Skeletal muscle satellite cell (primary cell): ENCODE results near the gene SEC61A2. TPM values are rescaled to one million over a fixed set of nuclear protein-coding genes. Genes with fewer than 3 reads are reported as not detected.
A peak's percentile ranks its signal among the peaks of the same experiment; 100 is the strongest.

ENCODE experiments used
- H3K27me3 ChIP-seq: 2 replicates; pipeline ENCODE4 v1.7.0; 2013; ENCODE audit warnings: low read length; ENCODE audit not compliant: control insufficient read depth, insufficient read depth
- H3K36me3 ChIP-seq: 2 replicates; pipeline ENCODE4 v1.7.0; 2013; ENCODE audit warnings: mild to moderate bottlenecking, control low read depth, low read length; ENCODE audit not compliant: insufficient read depth
- H3K4me1 ChIP-seq: 2 replicates; pipeline ENCODE4 v1.7.0; 2013; ENCODE audit warnings: low read length; ENCODE audit not compliant: control insufficient read depth, insufficient read depth
- H3K4me2 ChIP-seq: 2 replicates; pipeline ENCODE4 v1.7.0; 2013; ENCODE audit warnings: mild to moderate bottlenecking, low read length
- H3K4me3 ChIP-seq: 2 replicates; pipeline ENCODE4 v1.7.0; 2013; ENCODE audit warnings: low read length
- H3K9ac ChIP-seq: 2 replicates; pipeline ENCODE4 v1.7.0; 2013; ENCODE audit warnings: mild to moderate bottlenecking, low read depth, low read length, moderate library complexity
- H3K9me3 ChIP-seq: replicated peaks from 2 replicates; pipeline ENCODE4 v1.7.0; 2013; ENCODE audit warnings: mild to moderate bottlenecking, control low read depth, low read length
- small RNA-seq: library from RNA; depleted of rRNA; stranded (forward); fragments of <200 nt; gene quantifications from one replicate; pipeline ENCODE3, GENCODE V24; 2012

SEC61A2 gene

GRCh38 chr10:12201543-12201942 is 72.1 kb downstream of the SEC61A2 start:
- Histone ChIP-seq H3K4me3 (no peak overlapping the region), H3K4me2 (no peak overlapping the region), H3K4me1 (peaks cover 7% of the 10 kb centered on the region), H3K36me3 (peaks cover 46% of the 10 kb centered on the region), H3K9me3 (no peaks in the 10 kb centered on the region), H3K9ac (no peak overlapping the region), H3K27me3 (no peaks in the 10 kb centered on the region)

DNA sequence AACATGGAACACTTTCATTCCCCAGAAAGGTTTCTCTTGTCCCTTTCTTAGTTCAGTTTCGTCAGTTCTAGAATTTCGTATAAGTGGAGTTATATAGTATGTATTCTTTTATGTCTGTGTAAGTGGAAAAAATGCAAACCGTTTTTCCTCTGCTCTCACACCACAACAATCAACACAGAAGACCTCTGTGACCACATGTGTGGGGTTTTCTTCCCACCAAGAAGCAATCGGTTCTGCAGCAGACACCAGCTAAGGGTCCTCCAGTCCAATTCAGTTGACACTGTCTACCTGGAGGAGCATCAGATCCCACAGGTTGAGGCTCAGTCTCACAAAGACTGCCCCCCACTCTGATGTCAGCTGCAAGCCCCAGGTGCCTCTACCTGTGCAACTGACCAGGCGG is 72.7 kb downstream of the SEC61A2 start:
- H3K4me3 ChIP-seq = no peak overlapping the region
- H3K36me3 ChIP-seq = peaks cover 46% of the 10 kb centered on the region
- peaks cover 7% of the 10 kb centered on the region for H3K4me1 ChIP-seq
- H3K9me3 ChIP-seq = no peaks in the 10 kb centered on the region
- H3K9ac ChIP-seq = no peak overlapping the region
- no peaks in the 10 kb centered on the region for H3K27me3 ChIP-seq
- no peak overlapping the region for H3K4me2 ChIP-seq

GRCh38 chr10:12205082-12205481 is 75.6 kb downstream of the SEC61A2 start:
- no peaks in the 10 kb centered on the region for H3K9me3 ChIP-seq
- no peaks in the 10 kb centered on the region for H3K4me1 ChIP-seq
- no peak overlapping the region for H3K4me3 ChIP-seq
- no peak overlapping the region for H3K4me2 ChIP-seq
- no peaks in the 10 kb centered on the region for H3K27me3 ChIP-seq
- H3K36me3 ChIP-seq = peaks cover 53% of the 10 kb centered on the region
- no peak overlapping the region for H3K9ac ChIP-seq

DNA sequence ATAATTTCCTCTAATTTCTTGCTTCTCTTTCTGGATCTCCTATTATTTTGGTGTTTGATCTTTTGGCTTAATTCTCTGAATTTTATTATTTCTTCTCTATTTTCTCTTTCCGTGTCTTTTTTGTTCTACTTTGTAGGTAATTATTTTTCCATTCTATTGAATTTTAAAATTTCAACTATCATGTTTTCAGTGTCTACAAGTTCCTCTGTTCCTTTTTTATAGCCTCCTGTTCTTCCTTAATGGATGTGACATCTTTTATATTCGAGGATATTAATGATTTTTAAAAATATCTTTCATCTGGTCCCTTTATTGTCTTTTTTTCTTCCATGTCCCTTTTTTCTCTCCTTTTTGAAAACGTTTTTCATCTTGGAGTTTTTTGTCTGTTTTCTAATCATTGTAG is 77.6 kb downstream of the SEC61A2 start:
- no peak overlapping the region for H3K4me3 ChIP-seq
- H3K36me3 ChIP-seq = peaks cover 52% of the 10 kb centered on the region

GRCh38 chr10:12208460-12208859 is 79.0 kb downstream of the SEC61A2 start:
- Histone ChIP-seq H3K9ac (no peak overlapping the region), H3K9me3 (no peaks in the 10 kb centered on the region), H3K4me3 (no peak overlapping the region), H3K4me1 (no peaks in the 10 kb centered on the region), H3K4me2 (no peak overlapping the region), H3K27me3 (no peaks in the 10 kb centered on the region), H3K36me3 (peaks cover 49% of the 10 kb centered on the region)

More for the DNA sequence above, 77.6 kb downstream of the SEC61A2 start:
- H3K4me1 ChIP-seq = no peaks in the 10 kb centered on the region
- H3K9ac ChIP-seq = no peak overlapping the region
- no peaks in the 10 kb centered on the region for H3K9me3 ChIP-seq
- H3K4me2 ChIP-seq = no peak overlapping the region
- no peaks in the 10 kb centered on the region for H3K27me3 ChIP-seq

- H3K4me2 ChIP-seq = no peak overlapping the region
- H3K4me3 ChIP-seq = no peak overlapping the region
- peaks cover 58% of the 10 kb centered on the region for H3K36me3 ChIP-seq
- H3K9me3 ChIP-seq = no peaks in the 10 kb centered on the region
- H3K4me1 ChIP-seq = no peaks in the 10 kb centered on the region
- H3K27me3 ChIP-seq = no peaks in the 10 kb centered on the region
- H3K9ac ChIP-seq = no peak overlapping the region
Measured at GRCh38 chr10:12212454-12212853, 83.0 kb downstream of the SEC61A2 start.

DNA sequence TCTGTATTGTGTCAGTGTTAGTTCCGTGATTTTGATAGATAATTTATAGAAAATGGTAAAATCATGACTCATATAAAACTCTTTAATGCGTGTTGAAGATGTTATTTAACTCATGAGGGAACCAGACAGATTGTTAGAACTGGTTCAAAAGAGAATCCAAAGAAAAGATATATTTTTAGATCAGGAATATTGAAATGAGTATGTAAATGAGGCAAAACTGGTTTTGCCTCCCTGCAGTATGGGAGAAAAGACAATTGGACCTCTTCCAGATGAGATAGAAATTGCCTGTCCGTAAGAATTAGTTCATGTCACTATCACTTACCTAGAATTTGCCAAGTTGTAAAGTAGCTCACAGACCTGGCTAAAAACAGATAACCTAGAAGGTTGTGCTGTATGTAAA is 84.1 kb downstream of the SEC61A2 start:
- Histone ChIP-seq H3K9ac (no peak overlapping the region), H3K9me3 (no peaks in the 10 kb centered on the region), H3K27me3 (no peaks in the 10 kb centered on the region), H3K36me3 (peaks cover 57% of the 10 kb centered on the region), H3K4me2 (no peak overlapping the region), H3K4me3 (no peak overlapping the region), H3K4me1 (no peaks in the 10 kb centered on the region)

DNA sequence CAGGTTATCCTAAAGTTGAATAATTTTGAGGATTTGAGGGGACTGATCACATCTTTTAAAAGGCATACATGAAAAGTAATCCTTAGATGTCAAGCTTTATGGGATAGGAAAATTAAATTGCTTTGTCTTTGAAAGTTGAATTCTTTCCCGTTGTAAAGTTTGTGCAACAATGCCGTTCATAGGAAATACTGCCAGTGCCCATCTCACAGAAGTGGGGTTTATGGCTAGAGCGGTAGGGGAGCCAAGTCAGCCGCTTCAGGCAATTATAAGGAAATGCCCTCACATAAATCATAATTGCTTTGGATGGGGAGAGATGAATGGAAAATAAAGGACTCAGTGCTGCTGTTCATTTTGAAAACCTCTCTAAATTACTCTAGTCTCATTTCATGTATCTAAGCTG is 84.6 kb downstream of the SEC61A2 start:
- no peak overlapping the region for H3K4me2 ChIP-seq
- H3K4me3 ChIP-seq = no peak overlapping the region
- peaks cover 62% of the 10 kb centered on the region for H3K36me3 ChIP-seq
- no peaks in the 10 kb centered on the region for H3K27me3 ChIP-seq
- no peak overlapping the region for H3K9ac ChIP-seq
- no peaks in the 10 kb centered on the region for H3K4me1 ChIP-seq
- no peaks in the 10 kb centered on the region for H3K9me3 ChIP-seq

GRCh38 chr10:12214763-12215218 is 85.3 kb downstream of the SEC61A2 start:
- no peaks in the 10 kb centered on the region for H3K9me3 ChIP-seq
- no peak overlapping the region for H3K4me2 ChIP-seq
- no peak overlapping the region for H3K4me3 ChIP-seq
- H3K4me1 ChIP-seq = no peaks in the 10 kb centered on the region
- H3K36me3 ChIP-seq = peaks cover 63% of the 10 kb centered on the region
- H3K27me3 ChIP-seq = no peaks in the 10 kb centered on the region
- H3K9ac ChIP-seq = peak overlapping the region; percentile 9

Small RNAs within 50 kb of the gene (small RNA-seq; reads per million reads assigned to genes)
- gene MIR548AK (not detected), gene RNU6-88P (not detected)
